Measurements from ENCODE around the gene MAP7.

The MAP7 gene

DNA sequence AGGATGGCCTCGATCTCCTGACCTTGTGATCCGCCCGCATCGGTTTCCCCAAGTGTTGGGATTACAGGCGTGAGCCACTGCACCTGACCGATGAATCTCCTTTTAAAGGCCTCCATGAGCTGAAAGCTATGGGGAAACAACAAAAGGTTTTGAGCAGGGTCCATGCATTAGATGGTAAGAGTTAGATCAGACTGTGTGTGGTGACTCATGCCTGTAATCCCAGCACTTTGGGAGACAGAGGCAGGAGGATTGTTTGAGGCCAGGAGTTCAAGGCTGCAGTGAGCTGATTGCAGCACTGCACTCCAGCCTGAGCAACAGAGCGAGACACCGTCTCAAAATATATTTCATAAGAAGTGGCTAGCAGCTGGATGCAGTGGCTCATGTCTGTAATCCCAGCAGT lies 219.6 kb downstream of the MAP7 start:
- Histone ChIP-seq H3K27me3 (replicated peaks; ENCODE audit: insufficient read depth, low read length) (no peaks in the 10 kb centered on the region), H4K20me1 (ENCODE audit: insufficient read depth, low read length) (no peaks in the 10 kb centered on the region), H3K4me1 (ENCODE audit: low read length) (no peaks in the 10 kb centered on the region), H3K9ac (ENCODE audit: low read length) (no peak overlapping the region), H3K4me2 (ENCODE audit: low read depth, low read length) (no peak overlapping the region), H3K9me3 (replicated peaks; ENCODE audit: insufficient read depth, low read length) (no peaks in the 10 kb centered on the region), H3K27ac (ENCODE audit: low read length) (no peak overlapping the region), H3K79me2 (ENCODE audit: low read length) (no peaks in the 10 kb centered on the region), H2AFZ (ENCODE audit: low read length) (no peak overlapping the region), H3K4me3 (ENCODE audit: low read length) (no peak overlapping the region), H3K9me2 (replicated peaks; ENCODE audit: insufficient read depth, low read length) (no peaks in the 10 kb centered on the region), H3K36me3 (replicated peaks; ENCODE audit: insufficient read depth, low read length) (no peaks in the 10 kb centered on the region), H3F3A (ENCODE audit: insufficient read depth, low read length) (no peaks in the 10 kb centered on the region)
- DNase-seq: no peak
- TF ChIP-seq EZH2phosphoT487 (IDR thresholded peaks at IDR 0.05; ENCODE audit: low read length): no peak
- TF ChIP-seq, protein P1, sequence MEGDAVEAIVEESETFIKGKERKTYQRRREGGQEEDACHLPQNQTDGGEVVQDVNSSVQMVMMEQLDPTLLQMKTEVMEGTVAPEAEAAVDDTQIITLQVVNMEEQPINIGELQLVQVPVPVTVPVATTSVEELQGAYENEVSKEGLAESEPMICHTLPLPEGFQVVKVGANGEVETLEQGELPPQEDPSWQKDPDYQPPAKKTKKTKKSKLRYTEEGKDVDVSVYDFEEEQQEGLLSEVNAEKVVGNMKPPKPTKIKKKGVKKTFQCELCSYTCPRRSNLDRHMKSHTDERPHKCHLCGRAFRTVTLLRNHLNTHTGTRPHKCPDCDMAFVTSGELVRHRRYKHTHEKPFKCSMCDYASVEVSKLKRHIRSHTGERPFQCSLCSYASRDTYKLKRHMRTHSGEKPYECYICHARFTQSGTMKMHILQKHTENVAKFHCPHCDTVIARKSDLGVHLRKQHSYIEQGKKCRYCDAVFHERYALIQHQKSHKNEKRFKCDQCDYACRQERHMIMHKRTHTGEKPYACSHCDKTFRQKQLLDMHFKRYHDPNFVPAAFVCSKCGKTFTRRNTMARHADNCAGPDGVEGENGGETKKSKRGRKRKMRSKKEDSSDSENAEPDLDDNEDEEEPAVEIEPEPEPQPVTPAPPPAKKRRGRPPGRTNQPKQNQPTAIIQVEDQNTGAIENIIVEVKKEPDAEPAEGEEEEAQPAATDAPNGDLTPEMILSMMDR (IDR thresholded peaks at IDR 0.05; ENCODE audit: low read length): no peak
- TF ChIP-seq EZH2 (optimal IDR thresholded peaks at IDR 0.05; ENCODE audit: low read depth, low read length): no peak

DNA sequence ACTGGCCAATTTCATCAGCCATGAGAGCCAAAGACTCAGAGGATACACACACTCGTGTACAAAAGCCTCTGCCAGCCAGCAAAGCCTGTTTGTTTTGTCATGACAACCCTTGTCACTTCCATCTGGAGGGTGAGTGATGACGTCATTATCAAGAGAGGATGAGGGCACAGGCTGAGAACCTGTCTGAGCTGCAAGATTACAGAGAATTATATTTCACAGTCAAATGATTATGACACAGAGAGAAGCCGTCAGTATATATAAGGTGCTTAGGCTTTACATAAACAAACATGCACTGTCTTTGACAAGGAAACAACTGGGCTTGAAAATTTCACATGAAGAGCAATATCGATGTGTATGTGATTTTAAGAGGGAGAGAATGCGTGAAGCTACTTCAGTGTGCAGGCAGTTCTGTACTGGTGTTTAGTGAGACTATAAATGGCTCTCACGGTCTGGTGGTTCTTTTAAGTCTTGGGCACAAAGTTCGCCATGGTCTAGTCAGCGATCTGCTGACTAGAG lies 224.1 kb downstream of the MAP7 start:
- Histone ChIP-seq H2AFZ (ENCODE audit: low read length) (no peak overlapping the region), H3K4me1 (ENCODE audit: low read length) (no peaks in the 10 kb centered on the region), H3K27me3 (replicated peaks; ENCODE audit: insufficient read depth, low read length) (no peaks in the 10 kb centered on the region), H3K36me3 (replicated peaks; ENCODE audit: insufficient read depth, low read length) (no peaks in the 10 kb centered on the region), H3K9me3 (replicated peaks; ENCODE audit: insufficient read depth, low read length) (no peaks in the 10 kb centered on the region), H4K20me1 (ENCODE audit: insufficient read depth, low read length) (no peaks in the 10 kb centered on the region), H3F3A (ENCODE audit: insufficient read depth, low read length) (no peaks in the 10 kb centered on the region), H3K79me2 (ENCODE audit: low read length) (no peaks in the 10 kb centered on the region), H3K9ac (ENCODE audit: low read length) (no peak overlapping the region), H3K4me3 (ENCODE audit: low read length) (no peak overlapping the region), H3K27ac (ENCODE audit: low read length) (no peak overlapping the region), H3K9me2 (replicated peaks; ENCODE audit: insufficient read depth, low read length) (no peaks in the 10 kb centered on the region), H3K4me2 (ENCODE audit: low read depth, low read length) (no peak overlapping the region)
- no peak for DNase-seq
- TF ChIP-seq EZH2phosphoT487 (IDR thresholded peaks at IDR 0.05; ENCODE audit: low read length) (no peak), EZH2 (optimal IDR thresholded peaks at IDR 0.05; ENCODE audit: low read depth, low read length) (no peak)
- TF ChIP-seq, protein P1 (IDR thresholded peaks at IDR 0.05; ENCODE audit: low read length): no peak

DNA sequence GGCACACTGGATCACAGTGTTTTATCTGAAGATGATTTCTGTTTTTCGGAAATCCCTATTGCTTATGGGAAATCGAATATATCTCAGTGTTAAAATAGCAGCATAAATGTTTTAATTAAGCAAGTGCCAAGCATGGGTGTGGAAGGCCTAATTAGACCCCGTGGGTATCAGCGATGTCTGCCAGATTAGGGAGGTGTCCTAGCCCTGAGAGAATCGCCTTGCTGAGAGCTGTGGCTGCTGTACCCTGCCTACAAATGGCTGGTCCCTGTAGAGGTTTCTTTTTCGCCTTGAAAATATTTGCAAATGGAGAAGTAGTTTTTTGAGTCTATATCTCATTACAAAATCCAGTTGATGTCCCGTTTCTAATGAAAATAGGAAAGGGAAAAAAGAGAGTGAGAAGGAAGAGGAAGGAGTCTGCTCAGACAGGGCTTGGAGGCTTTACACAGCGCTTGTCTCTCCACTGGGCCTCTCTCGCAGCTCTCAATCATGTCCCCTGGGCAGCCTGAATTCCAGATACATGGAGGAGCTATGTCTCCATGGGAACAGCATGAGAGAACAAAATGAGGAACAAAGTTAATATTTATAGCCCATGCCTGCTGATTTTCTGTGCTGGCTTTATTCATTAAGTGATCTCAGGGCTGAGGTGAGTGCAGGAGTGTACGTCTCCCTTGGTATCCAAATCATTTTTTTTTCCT lies 225.4 kb downstream of the MAP7 start:
- Histone ChIP-seq H3K4me1 (ENCODE audit: low read length) (no peaks in the 10 kb centered on the region), H3K9me3 (replicated peaks; ENCODE audit: insufficient read depth, low read length) (no peaks in the 10 kb centered on the region), H3K4me3 (ENCODE audit: low read length) (no peak overlapping the region), H2AFZ (ENCODE audit: low read length) (no peak overlapping the region), H3K4me2 (ENCODE audit: low read depth, low read length) (no peak overlapping the region), H3K36me3 (replicated peaks; ENCODE audit: insufficient read depth, low read length) (no peaks in the 10 kb centered on the region), H4K20me1 (ENCODE audit: insufficient read depth, low read length) (no peaks in the 10 kb centered on the region), H3K9me2 (replicated peaks; ENCODE audit: insufficient read depth, low read length) (no peaks in the 10 kb centered on the region), H3F3A (ENCODE audit: insufficient read depth, low read length) (no peaks in the 10 kb centered on the region), H3K9ac (ENCODE audit: low read length) (no peak overlapping the region), H3K79me2 (ENCODE audit: low read length) (no peaks in the 10 kb centered on the region), H3K27ac (ENCODE audit: low read length) (no peak overlapping the region), H3K27me3 (replicated peaks; ENCODE audit: insufficient read depth, low read length) (no peaks in the 10 kb centered on the region)
- no peak for TF ChIP-seq EZH2 (optimal IDR thresholded peaks at IDR 0.05; ENCODE audit: low read depth, low read length)
- TF ChIP-seq EZH2phosphoT487 (IDR thresholded peaks at IDR 0.05; ENCODE audit: low read length): no peak
- DNase-seq: no peak

Data from MM.1S (cell line).